Heart right ventricle (tissue), 16 donors: ENCODE measurements around the gene CHCHD10. TPM values are rescaled to one million over a fixed set of nuclear protein-coding genes. Genes with fewer than 3 reads are reported as not detected.
A peak's percentile ranks its signal among the peaks of the same experiment; 100 is the strongest.
"Not testable (repeated sequence)": the region's sequence is repeated elsewhere in the genome, so short reads cannot be mapped to it uniquely, and the experiment has no call there.

Source experiments
- ATAC-seq, 8 donors: fragments of 200-7000 bp; cut with Tn5 transposase; one replicate each; pipeline ENCODE4 v1.9.1; 2020; ENCODE audit warnings: mild to moderate bottlenecking in 8 of 8, moderate library complexity in 8 of 8, moderate number of reproducible peaks in 1 of 8
- DNase-seq, 2 donors: peaks; one replicate each; pipeline ENCODE4 v3.0.0-alpha.2; 2020
- H3K27ac ChIP-seq, 10 donors: fragments of 200-600 bp; sonication (generic) in 2 of 10; one replicate each; pipeline versions ENCODE4 v1.5.0 to v1.8.0; 2020 to 2022; ENCODE audit warnings: mild to moderate bottlenecking in 3 of 10
- H3K27me3 ChIP-seq, 7 donors: fragments of 200-600 bp; one replicate each; pipeline ENCODE4 v1.8.0; 2021 to 2022; ENCODE audit warnings: mild to moderate bottlenecking in 2 of 7
- H3K36me3 ChIP-seq, 9 donors: fragments of 200-600 bp; sonication (generic) in 1 of 9; one replicate each; pipeline versions ENCODE4 v1.5.0 to v1.8.0; 2020 to 2022; ENCODE audit warnings: mild to moderate bottlenecking in 2 of 9
- H3K4me1 ChIP-seq, 9 donors: fragments of 200-600 bp; sonication (generic) in 1 of 9; one replicate each; pipeline versions ENCODE4 v1.5.0 to v1.8.0; 2020 to 2022; ENCODE audit warnings: mild to moderate bottlenecking in 4 of 9
- H3K4me3 ChIP-seq, 10 donors: fragments of 200-600 bp; sonication (generic) in 2 of 10; one replicate each; pipeline versions ENCODE4 v1.5.0 to v1.8.0; 2020 to 2022; ENCODE audit warnings: mild to moderate bottlenecking in 7 of 10, moderate library complexity in 2 of 10
- H3K9me3 ChIP-seq, 11 donors: fragments of 200-600 bp in 10 of 11; sonication (generic) in 2 of 11; one replicate each; pipeline versions ENCODE4 v1.5.0 to v1.8.0; 2013 to 2022; ENCODE audit warnings: mild to moderate bottlenecking in 2 of 11, control low read depth in 1 of 11, moderate library complexity in 1 of 11
- WGBS, 2 donors: extraction: QIAGEN DNeasy Blood & Tissue Kit; methylation state at CpG; one replicate each; pipeline ENCODE4 v1.1.7; 2013; ENCODE audit warnings: inconsistent platforms in 1 of 2; 5-methylcytosine and 5-hydroxymethylcytosine counted together
- intact Hi-C, 10 donors: fragments of 100-400 bp; cut with DNase I; formaldehyde crosslinking; loops; one replicate each; pipeline versions ENCODE4 v1.11.1 to v1.14.2; 2022
- polyA plus RNA-seq, 2 donors: library from polyadenylated mRNA; stranded (reverse); fragments of 200-250 nt; gene quantifications; one replicate each; pipeline ENCODE4 v1.2.3, GENCODE V29; 2013
- total RNA-seq, 10 donors: library from RNA; stranded (reverse); fragmentation: NEBNext Ultra II Directional in 3 of 10; extraction: Animal tissue kit (Norgen Biotek cat#: 25700) in 3 of 10; gene quantifications; one replicate each; pipeline versions ENCODE4 v1.2.1 to v1.2.4, GENCODE V29; 2021 to 2023
- TF ChIP-seq, protein P1 (sequence below), 9 donors: fragments of 200-600 bp; sonication (generic) in 2 of 9; IDR thresholded peaks; one replicate each; pipeline versions ENCODE4 v1.5.0 to v1.8.0; 2021 to 2022; ENCODE audit warnings: antibody characterized with exemption in 9 of 9, mild to moderate bottlenecking in 5 of 9, moderate library complexity in 1 of 9
- donor health status: Arrhythmogenic right ventricular cardiomyopathy.
- donor health status: ischemic (EF 13 %, LVEDD 7.1; RV severe dilation, severe dysfunction).
- donor health status: healthy with polysubstance abuse.
- donor health status: DM: no; HTN: yes; CAD: no.
- donor health status: DM: no; HTN: no; CAD: no.
- donor health status: ischemic (EF 25% LVEDD 6.9; RV normal size, moderate dysfunction).
- donor health status: ischemic (EF 25% LVEDD 5.7; RV mildly dilated, moderate dysfunction).
- donor health status: healthy.
- donor health status: DM: yes; HTN: yes; CAD: no.
- donor health status: Ischemic cardiomyopathy.
- donor health status: ischemic (EF 35%, LVEDD 5.7; RV mildly dilated, moderate dysfunction).
- donor health status: nonischemic (EF 11% LVEDD 7.7; RV severe dilation, severe dysfunction).
- donor health status: DM: yes; HTN: yes; CAD: no.
- donor health status: PGD.
- donor health status: ischemic (EF 29% LVEDD 5.4; RV normal size, mild dysfunction).
- donor health status: nonischemic (EF 23%, LVEDD 6.1; RV moderate dilation, normal function).

Gene CHCHD10
- total and polyA plus RNA-seq, 12 donors = 735 to 3,552 (median 1,056) TPM

DNA sequence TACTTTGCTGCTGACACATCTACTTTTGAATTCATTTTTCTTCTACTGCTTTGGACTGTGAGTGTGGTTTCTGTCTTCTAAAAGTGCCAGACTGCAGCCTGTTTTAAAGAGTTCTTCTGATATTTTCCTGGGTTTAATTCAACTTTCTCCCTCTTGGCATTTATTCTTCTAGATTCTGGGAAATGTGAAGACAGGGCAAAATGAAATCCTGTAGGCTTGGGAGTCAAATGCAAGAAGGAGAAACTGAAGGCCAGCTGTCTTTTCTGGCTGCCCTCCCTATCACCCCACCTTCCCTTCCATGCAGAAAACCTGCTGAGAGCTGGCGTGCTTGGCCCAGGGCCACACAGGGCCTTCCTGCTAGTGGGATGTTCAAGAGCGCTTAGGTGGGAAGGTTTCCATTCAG lies 24.5 kb downstream of the CHCHD10 start:
- TF ChIP-seq, protein P1, sequence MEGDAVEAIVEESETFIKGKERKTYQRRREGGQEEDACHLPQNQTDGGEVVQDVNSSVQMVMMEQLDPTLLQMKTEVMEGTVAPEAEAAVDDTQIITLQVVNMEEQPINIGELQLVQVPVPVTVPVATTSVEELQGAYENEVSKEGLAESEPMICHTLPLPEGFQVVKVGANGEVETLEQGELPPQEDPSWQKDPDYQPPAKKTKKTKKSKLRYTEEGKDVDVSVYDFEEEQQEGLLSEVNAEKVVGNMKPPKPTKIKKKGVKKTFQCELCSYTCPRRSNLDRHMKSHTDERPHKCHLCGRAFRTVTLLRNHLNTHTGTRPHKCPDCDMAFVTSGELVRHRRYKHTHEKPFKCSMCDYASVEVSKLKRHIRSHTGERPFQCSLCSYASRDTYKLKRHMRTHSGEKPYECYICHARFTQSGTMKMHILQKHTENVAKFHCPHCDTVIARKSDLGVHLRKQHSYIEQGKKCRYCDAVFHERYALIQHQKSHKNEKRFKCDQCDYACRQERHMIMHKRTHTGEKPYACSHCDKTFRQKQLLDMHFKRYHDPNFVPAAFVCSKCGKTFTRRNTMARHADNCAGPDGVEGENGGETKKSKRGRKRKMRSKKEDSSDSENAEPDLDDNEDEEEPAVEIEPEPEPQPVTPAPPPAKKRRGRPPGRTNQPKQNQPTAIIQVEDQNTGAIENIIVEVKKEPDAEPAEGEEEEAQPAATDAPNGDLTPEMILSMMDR (IDR thresholded peaks at IDR 0.05) = no peak
- intact Hi-C loops = no loop called here
- peaks cover 0 to 21% (median 12%) of the 10 kb centered on the region in 9 donors for H3K4me1 ChIP-seq
- H3K36me3 ChIP-seq = peaks cover 0 to 43% (median 17%) of the 10 kb centered on the region in 9 donors
- peak overlapping the region in 3 of 10 donors; percentile 17 to 68 (median 48) for H3K27ac ChIP-seq
- H3K27me3 ChIP-seq = no peaks in the 10 kb centered on the region
- peak in 2 of 8 donors; percentile 14 to 27 for ATAC-seq
- no peak overlapping the region for H3K4me3 ChIP-seq
- H3K9me3 ChIP-seq = peaks cover 0 to 3% (median 0%) of the 10 kb centered on the region in 11 donors
- DNase-seq = peak in 1 of 2 donors; percentile 39
- 67 to 85% methylated on average over 2 of the region's 2 CpGs for WGBS, 2 donors

- H3K4me3 ChIP-seq = no peak overlapping the region
- intact Hi-C loops = no loop called here
- H3K27me3 ChIP-seq = no peaks in the 10 kb centered on the region
- H3K27ac ChIP-seq = peak overlapping the region in 5 of 10 donors; percentile 13 to 68 (median 34)
- TF ChIP-seq, protein P1 (IDR thresholded peaks at IDR 0.05) = no peak
- H3K36me3 ChIP-seq = peaks cover 0 to 43% (median 17%) of the 10 kb centered on the region in 9 donors
- WGBS, 2 donors = 52 to 56% methylated on average over 7 of the region's 7 CpGs
- peaks cover 0 to 21% (median 12%) of the 10 kb centered on the region in 9 donors for H3K4me1 ChIP-seq
- DNase-seq (peak in 1 of 2 donors; percentile 51), ATAC-seq (peak; percentile 57 to 93 (median 86))
- H3K9me3 ChIP-seq = peaks cover 0 to 3% (median 0%) of the 10 kb centered on the region in 11 donors
Measured at GRCh38 chr22:23742505-23743264, 25.1 kb downstream of the CHCHD10 start.

GRCh38 chr22:23737696-23738095 lies 30.1 kb downstream of the CHCHD10 start:
- no peaks in the 10 kb centered on the region for H3K27me3 ChIP-seq
- H3K36me3 ChIP-seq = peaks cover 0 to 15% (median 0%) of the 10 kb centered on the region in 9 donors
- H3K9me3 ChIP-seq = no peaks in the 10 kb centered on the region
- no peak for ATAC-seq
- intact Hi-C loops = no loop called here
- DNase-seq = no peak
- TF ChIP-seq, protein P1 (IDR thresholded peaks at IDR 0.05) = no peak
- peaks cover 0 to 13% (median 8%) of the 10 kb centered on the region in 9 donors for H3K4me1 ChIP-seq
- no peak overlapping the region for H3K27ac ChIP-seq
- H3K4me3 ChIP-seq = no peak overlapping the region

DNA sequence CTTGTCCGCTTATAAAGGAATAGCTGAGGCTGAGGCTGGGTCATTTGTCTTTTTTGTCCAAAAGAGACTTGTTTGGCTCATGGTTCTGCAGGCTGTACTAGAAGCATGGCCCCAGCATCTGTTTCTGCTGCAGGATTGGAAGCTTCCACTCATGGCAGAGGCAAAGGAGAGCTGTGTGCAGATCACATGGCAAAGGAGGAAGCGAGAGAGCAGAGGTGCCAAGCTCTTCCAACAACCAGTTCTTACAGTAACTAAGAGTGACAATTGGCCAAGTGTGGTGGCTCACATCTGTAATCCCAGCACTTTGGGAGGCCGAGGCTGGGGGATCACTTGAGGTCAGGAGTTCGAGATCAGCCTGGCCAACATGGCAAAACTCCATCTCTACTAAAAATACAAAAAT lies 39.7 kb downstream of the CHCHD10 start:
- WGBS, 2 donors = 83 to 85% methylated on average over 4 of the region's 4 CpGs
- H3K27me3 ChIP-seq, H3K9me3 ChIP-seq, intact Hi-C loops, DNase-seq, ATAC-seq, H3K4me3 ChIP-seq, H3K27ac ChIP-seq, H3K4me1 ChIP-seq, H3K36me3 ChIP-seq: not testable (repeated sequence)

- no peak for ATAC-seq
- peaks cover 0 to under 1% (median 0%) of the 10 kb centered on the region in 9 donors for H3K4me1 ChIP-seq
- intact Hi-C loops = no loop called here
Measured at GRCh38 chr22:23722724-23723123, 45.0 kb downstream of the CHCHD10 start.

More at GRCh38 chr22:23722724-23723123, 45.0 kb downstream of the CHCHD10 start:
- WGBS, 2 donors = 79 to 81% methylated on average over 2 of the region's 2 CpGs
- Histone ChIP-seq H3K9me3 (no peaks in the 10 kb centered on the region), H3K4me3 (no peak overlapping the region), H3K27ac (no peak overlapping the region), H3K36me3 (no peaks in the 10 kb centered on the region), H3K27me3 (no peaks in the 10 kb centered on the region)
- DNase-seq = no peak
- TF ChIP-seq, protein P1 (IDR thresholded peaks at IDR 0.05) = no peak
